ENCODE measurements around the gene GSTA3.

GSTA3 gene

GRCh38 chr6:52849137-52849536 lies 60.4 kb downstream of the GSTA3 start:
- no peak for DNase-seq
